HCT116 (cell line): Measurements from ENCODE around the gene ADIG. TPM values are rescaled to one million over a fixed set of nuclear protein-coding genes. Genes with fewer than 3 reads are reported as not detected.

Source experiments
- ATAC-seq: fragments of 200-7000 bp; cut with Tn5 transposase; 2 replicates; pipeline ENCODE4 v1.9.1; 2020; ENCODE audit warnings: mild to moderate bottlenecking, moderate library complexity
- BruUV-seq: library from RNA; stranded (reverse); fragments of 400-500 nt; replicated peaks from 2 replicates; lab custom pipeline; 2021; lab: Mats Ljungman, UMichigan
- CTCF ChIA-PET: fragments of 300-600 bp; sonication (Branson Sonifier 250); formaldehyde crosslinking; loops from one replicate; lab custom pipeline; 2021; ENCODE audit warnings: antibody characterized with exemption; lab: Charles Lee
- POLR2A ChIA-PET: fragments of 300-600, 350-600 bp; sonication (Branson Sonifier 250); formaldehyde crosslinking; loops from one replicate; lab custom pipeline; 2021; ENCODE audit warnings: antibody characterized with exemption; lab: Charles Lee
- RAD21 ChIA-PET, 2 experiments: fragments of 300-600 bp; sonication (Branson Sonifier 250); formaldehyde crosslinking; loops; one replicate each; lab custom pipeline; 2023; ENCODE audit warnings: low total read pairs in 2 of 2; ENCODE audit not compliant: uncharacterized antibody in 2 of 2, unreplicated experiment in 2 of 2, low non-redundant PET in 1 of 2; lab: Charles Lee
- DNase-seq: peaks from one replicate; pipeline ENCODE4 v3.0.0-alpha.2; 2010; ENCODE audit warnings: low read depth, low spot score
- H2AFZ ChIP-seq: fragments of 200-600 bp; shearing (Covaris generic), sonication (generic); 2 replicates; pipeline ENCODE4 v1.6.1; 2017; ENCODE audit warnings: low read depth, mixed run types, mixed read lengths, antibody characterized with exemption, low read length; ENCODE audit not compliant: poor library complexity, severe bottlenecking
- H3K27ac ChIP-seq: 2 replicates; pipeline ENCODE4 v1.5.1; 2012; ENCODE audit warnings: low read depth, low read length
- H3K27me3 ChIP-seq: fragments of 200-600 bp; sonication (generic); 2 replicates; pipeline ENCODE4 v1.6.1; 2016; ENCODE audit warnings: mixed run types, low read length, mixed read lengths; ENCODE audit not compliant: insufficient read depth
- H3K36me3 ChIP-seq, 2 experiments: fragments of 200-500 bp in 1 of 2; fragments of 200-600 bp in 1 of 2; sonication (Bioruptor generic) in 1 of 2; sonication (generic) in 1 of 2; 2 replicates each; pipeline versions ENCODE4 v1.5.1 to v1.6.1; 2014 to 2016; ENCODE audit warnings: low read length in 2 of 2, inconsistent platforms in 1 of 2, mixed read lengths in 1 of 2, mixed run types in 1 of 2; ENCODE audit not compliant: insufficient read depth in 2 of 2, control insufficient read depth in 1 of 2
- H3K4me1 ChIP-seq, 2 experiments: fragments of 200-600 bp in 1 of 2; sonication (generic) in 1 of 2; 2 replicates each; pipeline versions ENCODE4 v1.5.1 to v1.6.1; 2012 to 2017; ENCODE audit warnings: low read length in 2 of 2, inconsistent platforms in 1 of 2, mild to moderate bottlenecking in 1 of 2, mixed read lengths in 1 of 2, mixed run types in 1 of 2, moderate library complexity in 1 of 2; ENCODE audit not compliant: insufficient read depth in 2 of 2, control insufficient read depth in 1 of 2
- H3K4me2 ChIP-seq: fragments of 200-600 bp; sonication (generic); 2 replicates; pipeline ENCODE4 v1.6.1; 2017; ENCODE audit warnings: mixed run types, low read length, mixed read lengths
- H3K4me3 ChIP-seq, 2 experiments: fragments of 200-600 bp in 1 of 2; sonication (generic) in 1 of 2; replicated peaks in 1 of 2; 2 replicates each; pipeline ENCODE4 v1.5.1; 2011 to 2016; ENCODE audit warnings: low read length in 2 of 2, control low read depth in 1 of 2, low read depth in 1 of 2, mild to moderate bottlenecking in 1 of 2, mixed read lengths in 1 of 2, mixed run types in 1 of 2
- H3K79me2 ChIP-seq: fragments of 200-600 bp; sonication (generic); 2 replicates; pipeline ENCODE4 v1.6.1; 2017; ENCODE audit warnings: mild to moderate bottlenecking, mixed run types, low read length, moderate library complexity, mixed read lengths; ENCODE audit not compliant: insufficient read depth
- H3K9ac ChIP-seq: fragments of 200-600 bp; sonication (generic); 2 replicates; pipeline ENCODE4 v1.6.1; 2016; ENCODE audit warnings: low read length, mixed read lengths
- H3K9me2 ChIP-seq: fragments of 200-600 bp; sonication (generic), shearing (Covaris generic); 2 replicates; pipeline ENCODE4 v1.6.1; 2017; ENCODE audit warnings: mixed run types, mild to moderate bottlenecking, moderate library complexity; ENCODE audit not compliant: insufficient read depth
- H3K9me3 ChIP-seq, 2 experiments: fragments of 200-500 bp in 1 of 2; fragments of 200-600 bp in 1 of 2; sonication (Bioruptor generic) in 1 of 2; sonication (generic) in 1 of 2; 2 replicates each; pipeline ENCODE4 v1.6.1; 2014 to 2017; ENCODE audit warnings: low read length in 2 of 2, mixed read lengths in 2 of 2, inconsistent platforms in 1 of 2, low read depth in 1 of 2, mild to moderate bottlenecking in 1 of 2, mixed run types in 1 of 2, moderate library complexity in 1 of 2; ENCODE audit not compliant: control insufficient read depth in 1 of 2, insufficient read depth in 1 of 2
- H4K20me1 ChIP-seq: fragments of 200-600 bp; sonication (generic), shearing (Covaris generic); 2 replicates; pipeline ENCODE4 v1.6.1; 2017; ENCODE audit warnings: mixed run types, mild to moderate bottlenecking, moderate library complexity; ENCODE audit not compliant: insufficient read depth
- ATF3 ChIP-seq: IDR thresholded peaks from 2 replicates; pipeline ENCODE4 v1.6.1; 2012
- CBX3 ChIP-seq: IDR thresholded peaks from 2 replicates; pipeline ENCODE4 v1.6.1; 2012; ENCODE audit warnings: low read depth
- CEBPB ChIP-seq: IDR thresholded peaks from 2 replicates; pipeline ENCODE4 v1.6.1; 2012; ENCODE audit warnings: low read depth
- ELF1 ChIP-seq: IDR thresholded peaks from 2 replicates; pipeline ENCODE4 v1.6.1; 2012; ENCODE audit warnings: low read depth, borderline replicate concordance
- EZH2 ChIP-seq: fragments of 200-600 bp; sonication (generic); IDR thresholded peaks from 2 replicates; pipeline ENCODE4 v1.6.1; 2017; ENCODE audit warnings: antibody characterized with exemption, mixed run types
- EZH2phosphoT487 ChIP-seq: fragments of 200-600 bp; IDR thresholded peaks from 2 replicates; pipeline ENCODE4 v1.6.1; 2018; ENCODE audit warnings: antibody characterized with exemption, borderline replicate concordance
- JUND ChIP-seq: IDR thresholded peaks from 2 replicates; pipeline ENCODE4 v1.6.1; 2012
- POLR2A ChIP-seq: IDR thresholded peaks from 2 replicates; pipeline ENCODE4 v1.7.0; 2011; ENCODE audit warnings: borderline replicate concordance; ENCODE audit not compliant: insufficient read depth, insufficient read length; ENCODE audit errors: extremely low read depth
- RAD21 ChIP-seq: IDR thresholded peaks from 2 replicates; pipeline ENCODE4 v1.6.1; 2012; ENCODE audit warnings: low read depth, mild to moderate bottlenecking
- REST ChIP-seq: IDR thresholded peaks from 2 replicates; pipeline ENCODE4 v1.6.1; 2012; ENCODE audit warnings: low read depth
- SIN3A ChIP-seq: IDR thresholded peaks from 2 replicates; pipeline ENCODE4 v1.6.1; 2012; ENCODE audit warnings: low read depth
- SP1 ChIP-seq: IDR thresholded peaks from 2 replicates; pipeline ENCODE4 v1.6.1; 2012; ENCODE audit warnings: low read depth
- SRF ChIP-seq: IDR thresholded peaks from 2 replicates; pipeline ENCODE4 v1.6.1; 2012; ENCODE audit warnings: low read depth
- TCF7L2 ChIP-seq: IDR thresholded peaks from 2 replicates; pipeline ENCODE4 v1.7.0; 2011; ENCODE audit warnings: borderline replicate concordance, inconsistent platforms; ENCODE audit not compliant: insufficient read depth, insufficient read length; ENCODE audit errors: extremely low read depth
- ZFX ChIP-seq: fragments of 450-650 bp; IDR thresholded peaks from 2 replicates; pipeline ENCODE4 v1.6.1; 2017
- intact Hi-C: fragments of 100-400 bp; cut with micrococcal nuclease; formaldehyde crosslinking; loops from 2 replicates; pipeline ENCODE4 v1.10.0; 2022
- total RNA-seq: library from RNA; stranded (reverse); gene quantifications from one replicate; pipeline ENCODE4 v1.2.1, GENCODE V29; 2021; ENCODE audit not compliant: unreplicated experiment
- TF ChIP-seq, protein P1 (sequence below): IDR thresholded peaks from 2 replicates; pipeline ENCODE4 v1.6.1; 2012
- TF ChIP-seq, protein P2 (sequence below): IDR thresholded peaks from 2 replicates; pipeline ENCODE4 v1.6.1; 2011; ENCODE audit warnings: mild to moderate bottlenecking, low read length, moderate library complexity; ENCODE audit not compliant: insufficient replicate concordance; ENCODE audit errors: extremely low read depth

ADIG gene
- total RNA-seq, 1 experiment from 2014 or later, result not detected

GRCh38 chr20:38615283-38615682 lies 34.3 kb downstream of the ADIG start:
- TF ChIP-seq JUND (no peak), ATF3 (no peak)
- no peaks in the 10 kb centered on the region for H3K9me2 ChIP-seq
- DNase-seq, result no peak
- H3K4me3 ChIP-seq, result no peak overlapping the region
- H4K20me1 ChIP-seq, result no peaks in the 10 kb centered on the region; the same call in 1 of the 2 replicates
- ATAC-seq, result no peak
- H3K9ac ChIP-seq, result no peak overlapping the region
- no TSS peak for BruUV-seq
- no peaks in the 10 kb centered on the region for H3K27me3 ChIP-seq
- no peaks in the 10 kb centered on the region for H3K9me3 ChIP-seq
- H3K36me3 ChIP-seq, result no peaks in the 10 kb centered on the region
- no peak overlapping the region for H3K27ac ChIP-seq
- H3K79me2 ChIP-seq, result no peaks in the 10 kb centered on the region
- CTCF ChIA-PET, result no interaction called here
- no peak overlapping the region for H2AFZ ChIP-seq
- POLR2A ChIA-PET, result no interaction called here
- RAD21 ChIA-PET, result no interaction called here
- H3K4me1 ChIP-seq, result peaks cover 2 to 16% of the 10 kb centered on the region in 2 experiments; a peak in 2 of 4 replicates
- intact Hi-C loops, result no loop called here
- no peak overlapping the region for H3K4me2 ChIP-seq

- Histone ChIP-seq H3K27ac (no peak overlapping the region), H3K36me3 (no peaks in the 10 kb centered on the region), H3K27me3 (no peaks in the 10 kb centered on the region), H3K9ac (no peak overlapping the region), H2AFZ (no peak overlapping the region), H3K79me2 (no peaks in the 10 kb centered on the region), H3K4me3 (no peak overlapping the region), H3K9me3 (no peaks in the 10 kb centered on the region), H3K9me2 (no peaks in the 10 kb centered on the region), H3K4me1 (peaks cover 2 to 16% of the 10 kb centered on the region in 2 experiments; a peak in 2 of 4 replicates), H3K4me2 (no peak overlapping the region), H4K20me1 (no peaks in the 10 kb centered on the region; the same call in 1 of the 2 replicates)
- ChIA-PET RAD21 (no interaction called here), POLR2A (no interaction called here), CTCF (interaction anchor here (1.1 kb wide), 1 partner anchor 17 kb away, joined by 3 read pairs; no protein-coding TSS in a partner anchor)
- DNase-seq (no peak), ATAC-seq (no peak)
- intact Hi-C loops, result no loop called here
- no TSS peak for BruUV-seq
- no peak for TF ChIP-seq SIN3A
- no peak for TF ChIP-seq CBX3
- no peak for TF ChIP-seq POLR2A
- TF ChIP-seq, protein P1, sequence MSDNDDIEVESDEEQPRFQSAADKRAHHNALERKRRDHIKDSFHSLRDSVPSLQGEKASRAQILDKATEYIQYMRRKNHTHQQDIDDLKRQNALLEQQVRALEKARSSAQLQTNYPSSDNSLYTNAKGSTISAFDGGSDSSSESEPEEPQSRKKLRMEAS, result no peak
- no peak for TF ChIP-seq EZH2phosphoT487
- TF ChIP-seq CEBPB, result no peak
- TF ChIP-seq JUND, result no peak
- TF ChIP-seq EZH2, result no peak
- no peak for TF ChIP-seq ZFX
- no peak for TF ChIP-seq ELF1
- TF ChIP-seq SRF, result no peak
- TF ChIP-seq SP1, result no peak
- no peak for TF ChIP-seq TCF7L2
- TF ChIP-seq RAD21, result no peak
- TF ChIP-seq, protein P2, sequence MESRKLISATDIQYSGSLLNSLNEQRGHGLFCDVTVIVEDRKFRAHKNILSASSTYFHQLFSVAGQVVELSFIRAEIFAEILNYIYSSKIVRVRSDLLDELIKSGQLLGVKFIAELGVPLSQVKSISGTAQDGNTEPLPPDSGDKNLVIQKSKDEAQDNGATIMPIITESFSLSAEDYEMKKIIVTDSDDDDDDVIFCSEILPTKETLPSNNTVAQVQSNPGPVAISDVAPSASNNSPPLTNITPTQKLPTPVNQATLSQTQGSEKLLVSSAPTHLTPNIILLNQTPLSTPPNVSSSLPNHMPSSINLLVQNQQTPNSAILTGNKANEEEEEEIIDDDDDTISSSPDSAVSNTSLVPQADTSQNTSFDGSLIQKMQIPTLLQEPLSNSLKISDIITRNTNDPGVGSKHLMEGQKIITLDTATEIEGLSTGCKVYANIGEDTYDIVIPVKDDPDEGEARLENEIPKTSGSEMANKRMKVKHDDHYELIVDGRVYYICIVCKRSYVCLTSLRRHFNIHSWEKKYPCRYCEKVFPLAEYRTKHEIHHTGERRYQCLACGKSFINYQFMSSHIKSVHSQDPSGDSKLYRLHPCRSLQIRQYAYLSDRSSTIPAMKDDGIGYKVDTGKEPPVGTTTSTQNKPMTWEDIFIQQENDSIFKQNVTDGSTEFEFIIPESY, result no peak
- TF ChIP-seq REST, result no peak
These were observed 35.5 kb downstream of the ADIG start for GRCh38 chr20:38616457-38616856.
